ENCODE data around the gene LRRC3C.

Gene LRRC3C

DNA sequence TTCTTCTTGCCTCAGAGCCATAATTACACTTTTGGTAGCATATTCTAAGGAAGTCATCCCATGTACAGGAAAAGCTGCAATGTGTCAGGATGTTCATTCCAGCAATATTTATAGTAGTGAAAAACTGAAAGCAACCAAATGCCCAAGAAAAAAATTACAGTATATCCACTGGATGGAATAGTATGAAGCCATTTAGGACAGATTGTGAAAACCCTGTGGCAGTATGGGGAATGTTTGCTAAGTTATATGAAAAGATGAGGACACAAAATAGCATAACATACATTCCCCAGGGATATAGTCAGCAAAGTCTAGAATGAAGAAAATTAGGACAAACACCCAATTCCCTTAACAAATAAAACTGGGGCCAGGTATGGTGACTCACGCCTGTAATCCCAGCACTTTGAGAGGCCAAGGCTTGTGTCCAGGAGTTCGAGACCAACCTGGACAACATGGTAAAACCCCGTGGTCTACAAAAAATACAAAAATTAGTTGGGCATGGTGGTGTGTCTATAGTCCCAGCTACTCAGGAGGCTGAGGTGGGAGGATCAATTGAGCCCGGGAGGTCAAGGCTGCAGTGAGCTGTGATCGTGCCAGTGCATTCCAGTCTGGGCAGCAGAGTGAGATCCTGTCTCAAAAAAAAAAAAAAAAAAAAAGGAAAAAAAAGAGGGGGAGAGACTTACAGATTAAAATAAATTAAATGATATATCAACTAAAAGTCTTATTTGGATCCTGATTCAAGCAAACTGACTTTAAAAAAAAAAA is 2.3 kb downstream of the LRRC3C start:
- TF ChIP-seq, protein P1, sequence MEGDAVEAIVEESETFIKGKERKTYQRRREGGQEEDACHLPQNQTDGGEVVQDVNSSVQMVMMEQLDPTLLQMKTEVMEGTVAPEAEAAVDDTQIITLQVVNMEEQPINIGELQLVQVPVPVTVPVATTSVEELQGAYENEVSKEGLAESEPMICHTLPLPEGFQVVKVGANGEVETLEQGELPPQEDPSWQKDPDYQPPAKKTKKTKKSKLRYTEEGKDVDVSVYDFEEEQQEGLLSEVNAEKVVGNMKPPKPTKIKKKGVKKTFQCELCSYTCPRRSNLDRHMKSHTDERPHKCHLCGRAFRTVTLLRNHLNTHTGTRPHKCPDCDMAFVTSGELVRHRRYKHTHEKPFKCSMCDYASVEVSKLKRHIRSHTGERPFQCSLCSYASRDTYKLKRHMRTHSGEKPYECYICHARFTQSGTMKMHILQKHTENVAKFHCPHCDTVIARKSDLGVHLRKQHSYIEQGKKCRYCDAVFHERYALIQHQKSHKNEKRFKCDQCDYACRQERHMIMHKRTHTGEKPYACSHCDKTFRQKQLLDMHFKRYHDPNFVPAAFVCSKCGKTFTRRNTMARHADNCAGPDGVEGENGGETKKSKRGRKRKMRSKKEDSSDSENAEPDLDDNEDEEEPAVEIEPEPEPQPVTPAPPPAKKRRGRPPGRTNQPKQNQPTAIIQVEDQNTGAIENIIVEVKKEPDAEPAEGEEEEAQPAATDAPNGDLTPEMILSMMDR (conservative IDR thresholded peaks at IDR 0.05; ENCODE audit: low read depth, low read length): no peak
- DNase-seq (ENCODE audit: low read depth): peak; percentile 87
- H3K4me3 ChIP-seq (ENCODE audit: low read depth, low read length): no peak overlapping the region

DNA sequence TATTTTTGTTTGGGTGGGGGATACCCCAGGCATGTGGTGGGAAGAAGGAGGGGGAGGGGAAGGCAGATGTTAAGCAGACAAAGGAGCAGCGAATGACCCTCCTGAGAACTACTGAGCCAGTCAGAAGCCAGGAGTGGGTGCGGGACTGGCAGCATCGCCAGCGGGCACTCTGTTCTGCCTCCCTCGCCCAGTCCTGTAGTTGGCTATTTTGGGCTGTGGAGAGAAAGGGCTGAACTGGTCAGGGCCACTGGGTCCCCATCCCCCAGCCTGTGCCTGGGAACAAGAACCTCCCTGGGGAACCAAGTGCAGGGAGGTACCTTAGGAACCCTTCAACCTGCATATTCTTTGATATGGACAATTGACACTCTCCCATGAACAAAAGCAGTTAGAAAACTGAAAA is 6.4 kb downstream of the LRRC3C start:
- TF ChIP-seq, protein P1 (conservative IDR thresholded peaks at IDR 0.05; ENCODE audit: low read depth, low read length): no peak
- no peak overlapping the region for H3K4me3 ChIP-seq (ENCODE audit: low read depth, low read length)
- no peak for DNase-seq (ENCODE audit: low read depth)

DNA sequence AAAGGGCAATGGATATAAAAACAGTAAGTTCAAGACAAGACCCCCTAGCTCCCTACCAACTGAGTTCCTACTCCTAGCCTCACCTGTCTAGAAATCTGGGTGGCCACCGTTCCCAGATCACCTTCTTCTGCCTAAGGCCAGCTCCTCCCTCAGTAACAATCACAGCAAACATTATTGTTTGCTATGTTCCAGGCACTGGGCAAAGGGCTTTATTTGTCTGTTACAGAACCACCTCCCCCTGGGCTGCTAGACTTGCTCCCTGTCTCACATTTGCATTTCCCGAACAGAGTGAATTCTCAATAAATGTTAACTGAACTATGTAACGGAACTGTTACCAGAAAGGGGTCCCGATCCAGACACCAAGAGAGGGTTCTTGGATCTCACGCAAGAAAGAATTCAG is 6.8 kb downstream of the LRRC3C start:
- TF ChIP-seq, protein P1 (conservative IDR thresholded peaks at IDR 0.05; ENCODE audit: low read depth, low read length): no peak
- DNase-seq (ENCODE audit: low read depth): no peak
- H3K4me3 ChIP-seq (ENCODE audit: low read depth, low read length): no peak overlapping the region

DNA sequence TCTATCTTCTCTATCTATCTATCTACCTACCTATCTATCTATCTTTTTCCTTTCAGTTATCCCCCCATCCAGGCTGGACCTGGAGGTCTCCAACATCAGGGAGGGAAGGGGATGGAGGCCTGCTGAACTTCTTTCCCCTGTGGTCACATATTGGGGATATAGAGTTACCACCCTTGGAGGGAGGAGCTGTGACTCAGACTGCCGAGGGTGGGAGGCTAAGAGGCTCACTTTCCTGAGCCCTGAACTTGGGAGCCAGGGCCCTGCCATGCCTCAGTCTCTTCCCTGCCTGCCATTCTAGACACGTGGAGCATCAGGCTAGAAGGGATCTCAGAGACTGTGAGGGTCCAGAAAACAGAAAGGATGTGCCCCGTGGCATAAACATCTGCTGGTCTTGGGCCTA is 8.4 kb downstream of the LRRC3C start:
- no peak overlapping the region for H3K4me3 ChIP-seq (ENCODE audit: low read depth, low read length)
- TF ChIP-seq, protein P1 (conservative IDR thresholded peaks at IDR 0.05; ENCODE audit: low read depth, low read length): no peak
- peak; percentile 34 for DNase-seq (ENCODE audit: low read depth)

DNA sequence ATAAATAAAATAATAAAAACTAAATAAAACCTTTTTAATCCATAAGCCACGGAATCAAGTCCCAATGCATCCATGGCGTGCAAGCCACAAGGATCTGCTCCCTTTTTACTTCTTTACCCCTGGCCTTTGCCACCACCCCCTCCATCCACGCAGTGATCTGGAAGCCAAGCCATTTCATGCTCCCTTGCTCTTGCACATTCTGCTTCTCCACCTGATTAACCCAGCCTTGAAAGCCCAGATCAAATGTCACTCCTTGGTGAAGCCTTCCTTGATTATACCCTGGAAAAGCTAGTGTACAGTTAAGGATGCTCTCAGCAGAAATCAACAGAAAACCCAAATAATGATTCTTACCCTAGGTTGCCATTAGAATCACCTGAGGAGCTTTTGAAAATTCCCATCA is 9.9 kb downstream of the LRRC3C start:
- TF ChIP-seq, protein P1 (conservative IDR thresholded peaks at IDR 0.05; ENCODE audit: low read depth, low read length): no peak
- no peak overlapping the region for H3K4me3 ChIP-seq (ENCODE audit: low read depth, low read length)
- DNase-seq (ENCODE audit: low read depth): no peak

DNA sequence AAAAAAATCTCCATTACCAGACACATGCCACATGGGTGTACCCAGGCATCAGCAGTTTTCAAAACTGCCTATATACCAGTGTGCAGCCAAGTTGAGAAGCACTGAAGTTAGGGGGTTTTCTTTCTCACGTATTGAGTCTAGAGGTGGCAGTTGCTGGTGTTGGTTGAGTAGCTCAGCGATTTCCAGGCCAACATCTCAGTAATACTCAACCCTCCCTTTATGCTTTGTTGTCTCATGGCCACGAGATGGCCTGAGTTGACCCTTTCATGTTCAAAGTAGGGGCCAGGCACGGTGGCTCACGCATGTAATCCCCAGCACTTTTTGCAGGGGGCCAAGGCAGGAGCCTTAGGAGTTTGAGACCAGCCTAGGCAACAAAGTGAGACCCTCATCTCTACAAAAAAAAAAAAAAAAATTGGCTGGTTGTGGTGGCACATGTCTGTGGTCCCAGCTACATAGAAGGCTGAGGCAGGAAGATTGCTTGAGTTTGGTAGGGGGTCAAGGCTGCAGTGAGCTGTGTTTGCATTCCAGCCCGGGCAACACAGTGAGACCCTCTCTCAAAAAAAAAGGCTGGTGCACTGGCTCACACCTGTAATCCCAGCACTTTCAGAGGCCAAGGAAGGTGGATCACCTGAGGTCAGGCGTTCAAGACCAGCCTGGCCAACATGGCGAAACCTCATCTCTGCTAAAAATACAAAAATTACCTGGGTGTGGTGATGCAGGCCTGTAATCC is 10.8 kb downstream of the LRRC3C start:
- TF ChIP-seq, protein P1 (conservative IDR thresholded peaks at IDR 0.05; ENCODE audit: low read depth, low read length): no peak
- no peak for DNase-seq (ENCODE audit: low read depth)
- no peak overlapping the region for H3K4me3 ChIP-seq (ENCODE audit: low read depth, low read length)
